GM06990 (cell line): ENCODE data around the gene SBF2.

ENCODE experiments used
- DNase-seq: peaks from one replicate; pipeline ENCODE4 v3.0.0-alpha.2; 2011; ENCODE audit not compliant: insufficient read length; ENCODE audit errors: extremely low read depth
- H3K27me3 ChIP-seq: replicated peaks from 2 replicates; pipeline ENCODE4 v1.6.0; 2011; ENCODE audit warnings: low read length; ENCODE audit not compliant: control insufficient read depth, insufficient read depth
- H3K36me3 ChIP-seq: 2 replicates; pipeline ENCODE4 v1.5.1; 2011; ENCODE audit warnings: low read length; ENCODE audit not compliant: control insufficient read depth, insufficient read depth
- H3K4me3 ChIP-seq: replicated peaks from 2 replicates; pipeline ENCODE4 v1.5.1; 2011; ENCODE audit warnings: low read depth, mild to moderate bottlenecking, control low read depth, low read length
- TF ChIP-seq, protein P1 (sequence below): IDR thresholded peaks from 2 replicates; pipeline ENCODE4 v1.5.1; 2011; ENCODE audit warnings: low read length, control low read depth, mild to moderate bottlenecking, inconsistent platforms; ENCODE audit not compliant: insufficient read depth, poor library complexity, severe bottlenecking

SBF2 gene

DNA sequence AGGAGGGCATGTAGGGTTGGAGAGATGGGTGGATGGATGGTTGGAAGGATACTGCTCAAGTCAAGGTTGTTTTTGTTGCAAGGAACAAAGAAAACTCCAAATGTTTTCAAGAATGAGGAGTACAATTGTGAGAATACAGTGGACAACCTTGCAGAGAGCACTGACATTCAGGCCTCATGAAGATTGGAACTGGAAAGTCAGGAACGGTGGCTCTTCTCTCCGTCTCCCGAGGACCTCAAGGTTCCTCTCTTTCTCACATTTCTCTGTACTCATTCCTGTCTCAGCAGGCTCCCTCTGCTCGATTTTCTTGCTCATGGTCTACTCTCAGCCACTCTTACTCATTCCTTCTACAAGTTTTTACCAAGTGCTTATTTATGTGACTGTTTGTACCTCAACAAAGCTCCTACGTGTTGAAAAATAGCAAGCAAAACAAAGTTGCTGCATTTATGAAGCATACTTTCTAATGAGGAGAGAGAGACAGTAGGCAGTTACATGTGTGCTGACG lies 532.5 kb downstream of the SBF2 start:
- H3K27me3 ChIP-seq: no peaks in the 10 kb centered on the region
- TF ChIP-seq, protein P1, sequence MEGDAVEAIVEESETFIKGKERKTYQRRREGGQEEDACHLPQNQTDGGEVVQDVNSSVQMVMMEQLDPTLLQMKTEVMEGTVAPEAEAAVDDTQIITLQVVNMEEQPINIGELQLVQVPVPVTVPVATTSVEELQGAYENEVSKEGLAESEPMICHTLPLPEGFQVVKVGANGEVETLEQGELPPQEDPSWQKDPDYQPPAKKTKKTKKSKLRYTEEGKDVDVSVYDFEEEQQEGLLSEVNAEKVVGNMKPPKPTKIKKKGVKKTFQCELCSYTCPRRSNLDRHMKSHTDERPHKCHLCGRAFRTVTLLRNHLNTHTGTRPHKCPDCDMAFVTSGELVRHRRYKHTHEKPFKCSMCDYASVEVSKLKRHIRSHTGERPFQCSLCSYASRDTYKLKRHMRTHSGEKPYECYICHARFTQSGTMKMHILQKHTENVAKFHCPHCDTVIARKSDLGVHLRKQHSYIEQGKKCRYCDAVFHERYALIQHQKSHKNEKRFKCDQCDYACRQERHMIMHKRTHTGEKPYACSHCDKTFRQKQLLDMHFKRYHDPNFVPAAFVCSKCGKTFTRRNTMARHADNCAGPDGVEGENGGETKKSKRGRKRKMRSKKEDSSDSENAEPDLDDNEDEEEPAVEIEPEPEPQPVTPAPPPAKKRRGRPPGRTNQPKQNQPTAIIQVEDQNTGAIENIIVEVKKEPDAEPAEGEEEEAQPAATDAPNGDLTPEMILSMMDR: no peak
- DNase-seq: no peak

DNA sequence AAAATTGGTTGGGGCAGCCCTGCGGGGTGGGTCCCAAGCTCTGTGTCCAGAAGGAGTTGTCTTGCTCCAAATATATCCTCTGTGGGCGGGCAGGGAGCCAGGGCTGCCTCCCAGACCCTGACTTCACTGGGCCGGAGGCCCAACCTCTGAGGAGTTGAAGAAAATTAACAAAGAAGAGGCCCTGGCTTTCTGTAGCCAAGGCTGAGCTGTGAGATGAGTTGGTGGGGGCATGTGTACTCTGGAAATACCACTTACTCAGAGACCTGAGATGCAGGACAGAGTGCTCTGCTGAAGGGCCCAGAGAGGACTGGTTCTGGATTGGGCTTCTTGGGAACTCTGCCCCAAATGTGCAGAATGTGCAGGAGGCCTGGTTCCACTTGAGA lies 533.8 kb downstream of the SBF2 start:
- H3K27me3 ChIP-seq: no peaks in the 10 kb centered on the region
- DNase-seq: no peak
- H3K4me3 ChIP-seq: no peak overlapping the region
- H3K36me3 ChIP-seq: no peaks in the 10 kb centered on the region
- TF ChIP-seq, protein P1: no peak

More for the DNA sequence above, 532.5 kb downstream of the SBF2 start:
- no peaks in the 10 kb centered on the region for H3K36me3 ChIP-seq
- H3K4me3 ChIP-seq: no peak overlapping the region

DNA sequence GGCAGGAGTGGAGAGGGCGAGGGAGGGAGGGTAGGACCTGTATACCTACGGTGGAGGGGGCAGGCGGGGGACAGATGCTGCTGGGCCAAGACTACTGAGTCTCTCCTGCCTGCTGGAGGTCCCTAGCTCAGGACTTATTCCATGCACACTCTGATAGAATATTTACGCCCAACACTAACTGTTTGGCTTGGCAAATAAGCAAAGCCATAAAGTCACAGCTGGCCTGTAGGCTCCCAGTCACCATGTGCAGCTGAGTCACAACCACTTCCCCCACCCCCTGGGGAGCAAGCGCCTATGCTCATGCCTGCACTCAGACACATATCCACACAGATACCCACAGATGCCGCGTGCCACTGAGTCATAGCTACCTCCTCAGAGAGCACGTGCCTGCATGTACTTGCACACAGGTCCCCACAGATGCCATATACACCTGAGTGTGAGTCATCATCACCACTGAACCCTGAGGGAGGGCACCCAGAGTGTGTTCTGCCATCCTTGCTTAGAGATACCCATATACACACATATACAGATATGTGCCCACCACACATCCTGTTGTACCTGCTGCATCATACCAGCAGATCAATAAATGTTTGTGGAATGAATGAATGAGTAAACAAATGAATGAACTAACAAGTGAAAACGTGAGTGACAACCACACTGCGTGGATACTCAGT lies 534.4 kb downstream of the SBF2 start:
- Histone ChIP-seq H3K4me3 (peak overlapping the region; percentile 79), H3K27me3 (no peaks in the 10 kb centered on the region), H3K36me3 (no peaks in the 10 kb centered on the region)
- peak; percentile 69 for DNase-seq
- TF ChIP-seq, protein P1: no peak

DNA sequence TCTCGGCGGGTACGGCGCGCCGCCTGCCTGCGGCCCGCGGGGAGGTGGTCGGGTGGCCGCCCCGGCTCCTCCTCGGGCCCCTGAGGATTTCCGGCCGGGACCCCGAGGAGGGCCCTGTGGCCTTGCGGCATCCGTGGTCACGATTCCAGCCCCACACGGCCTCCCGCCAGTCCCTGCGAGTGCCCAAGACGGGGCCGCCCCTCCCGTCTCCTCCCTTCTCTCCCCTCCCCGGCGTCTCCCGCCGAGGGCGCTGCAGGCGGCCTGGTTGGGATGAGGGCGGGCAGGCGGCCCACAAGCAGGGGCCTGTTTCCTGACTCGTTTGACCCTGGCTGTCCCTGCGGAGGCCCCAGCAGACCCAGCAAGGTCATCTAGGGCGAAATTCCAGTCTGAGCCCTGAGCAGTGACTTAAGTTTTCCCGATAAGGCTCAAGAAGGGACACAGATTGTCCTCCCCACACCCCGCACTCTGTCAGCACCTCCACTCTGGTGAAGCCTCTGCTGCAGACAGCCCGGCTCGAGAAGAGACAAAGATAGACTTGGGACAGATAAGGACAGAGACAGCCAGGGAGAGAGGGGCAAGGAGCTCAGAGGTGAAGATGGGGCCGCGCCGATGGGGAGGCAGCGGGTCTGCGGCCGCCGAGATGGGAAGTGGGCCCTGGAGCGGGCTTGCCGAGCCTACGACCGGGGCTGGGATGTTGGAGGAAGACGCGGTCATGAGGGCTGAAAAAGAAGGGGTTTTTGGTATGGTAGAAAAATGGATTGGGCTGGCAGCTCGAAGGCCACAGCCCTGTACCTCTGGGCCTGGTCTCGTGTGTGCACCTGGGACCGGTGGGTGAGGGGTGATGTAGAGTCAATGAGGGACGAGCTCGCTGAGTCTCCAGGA lies 535.1 kb downstream of the SBF2 start:
- TF ChIP-seq, protein P1: no peak
- no peaks in the 10 kb centered on the region for H3K27me3 ChIP-seq
- H3K36me3 ChIP-seq: no peaks in the 10 kb centered on the region
- peak overlapping the region; percentile 79 for H3K4me3 ChIP-seq
- DNase-seq: peak; percentile 70

DNA sequence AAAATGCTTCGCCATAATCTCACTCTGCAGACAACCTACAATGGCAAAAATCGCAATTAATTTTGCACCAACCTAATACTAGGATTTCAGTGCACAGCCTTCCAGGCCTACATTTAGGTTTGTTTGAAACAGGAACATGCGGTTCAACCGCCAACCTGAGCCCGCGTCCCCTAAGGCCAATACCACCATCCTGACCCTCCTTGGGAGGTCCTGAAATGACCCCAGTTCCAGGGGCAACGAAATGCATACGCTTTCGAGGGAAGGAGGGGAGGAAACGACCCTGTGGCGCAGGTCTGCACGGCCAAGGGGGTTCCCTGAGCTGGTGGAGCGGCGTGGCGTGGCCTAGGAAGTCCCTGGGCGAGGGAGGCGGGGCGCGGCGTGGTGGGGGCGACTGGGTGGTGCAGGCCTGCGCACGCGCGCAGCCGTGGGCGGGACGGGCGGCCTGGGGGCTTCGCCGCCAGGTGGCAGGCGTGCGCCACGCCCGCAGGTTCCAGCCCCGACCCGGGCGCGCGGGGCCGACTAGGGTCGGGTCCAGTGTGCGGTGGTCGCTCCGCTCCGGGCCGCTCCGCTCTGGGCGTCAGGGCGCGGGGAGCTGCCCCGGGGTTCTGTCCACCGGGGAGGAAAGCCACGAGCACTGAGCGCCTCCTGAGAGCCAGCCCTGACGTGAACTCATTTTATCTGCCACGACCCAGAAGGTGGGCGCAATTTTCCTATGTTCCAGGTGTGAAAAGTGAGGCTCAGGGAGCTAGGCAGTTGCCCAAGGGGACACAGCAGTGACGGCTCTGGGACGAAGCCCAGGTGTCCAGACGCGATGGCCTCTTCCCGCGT lies 536.0 kb downstream of the SBF2 start:
- H3K27me3 ChIP-seq: no peaks in the 10 kb centered on the region
- DNase-seq: peak; percentile 92
- TF ChIP-seq, protein P1: peak; percentile 3
- peak overlapping the region; percentile 79 for H3K4me3 ChIP-seq
- H3K36me3 ChIP-seq: no peaks in the 10 kb centered on the region
